ENCODE results near the gene DIS3L2.
"Not testable (repeated sequence)": the region's sequence is repeated elsewhere in the genome, so short reads cannot be mapped to it uniquely, and the experiment has no call there.

The DIS3L2 gene

DNA sequence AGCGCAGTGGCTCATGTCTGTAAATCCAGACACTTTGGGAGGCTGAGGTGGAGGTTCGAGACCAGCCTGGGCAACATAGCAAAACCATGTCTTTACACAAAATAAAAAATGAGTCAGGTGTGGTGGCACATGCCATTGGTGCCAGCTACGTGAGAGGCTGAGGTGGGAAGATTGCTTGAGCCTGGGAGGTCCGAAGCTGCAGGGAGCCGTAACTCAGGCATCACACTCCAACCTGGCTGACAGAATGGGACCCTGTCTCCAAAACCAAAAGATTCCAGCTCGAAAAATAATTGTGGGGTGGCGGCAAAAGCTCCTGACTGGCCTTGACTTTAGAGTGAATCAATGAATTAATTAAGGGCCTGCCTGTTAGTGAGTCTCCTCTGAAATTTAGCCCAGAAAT is 415.8 kb downstream of the DIS3L2 start:
- no peak for DNase-seq

- no peak for DNase-seq
These were observed 416.6 kb downstream of the DIS3L2 start for GRCh38 chr2:232377841-232378734.

- not testable (repeated sequence) for DNase-seq
These were observed 417.2 kb downstream of the DIS3L2 start, which contains the start of gene ALPP for GRCh38 chr2:232378735-232379151. Gene ALPP (plus strand): TSS chr2:232378751. CDS start chr2:232378803, 52 bp downstream.

GRCh38 chr2:232379610-232380590 is 418.4 kb downstream of the DIS3L2 start:
- not testable (repeated sequence) for DNase-seq

DNA sequence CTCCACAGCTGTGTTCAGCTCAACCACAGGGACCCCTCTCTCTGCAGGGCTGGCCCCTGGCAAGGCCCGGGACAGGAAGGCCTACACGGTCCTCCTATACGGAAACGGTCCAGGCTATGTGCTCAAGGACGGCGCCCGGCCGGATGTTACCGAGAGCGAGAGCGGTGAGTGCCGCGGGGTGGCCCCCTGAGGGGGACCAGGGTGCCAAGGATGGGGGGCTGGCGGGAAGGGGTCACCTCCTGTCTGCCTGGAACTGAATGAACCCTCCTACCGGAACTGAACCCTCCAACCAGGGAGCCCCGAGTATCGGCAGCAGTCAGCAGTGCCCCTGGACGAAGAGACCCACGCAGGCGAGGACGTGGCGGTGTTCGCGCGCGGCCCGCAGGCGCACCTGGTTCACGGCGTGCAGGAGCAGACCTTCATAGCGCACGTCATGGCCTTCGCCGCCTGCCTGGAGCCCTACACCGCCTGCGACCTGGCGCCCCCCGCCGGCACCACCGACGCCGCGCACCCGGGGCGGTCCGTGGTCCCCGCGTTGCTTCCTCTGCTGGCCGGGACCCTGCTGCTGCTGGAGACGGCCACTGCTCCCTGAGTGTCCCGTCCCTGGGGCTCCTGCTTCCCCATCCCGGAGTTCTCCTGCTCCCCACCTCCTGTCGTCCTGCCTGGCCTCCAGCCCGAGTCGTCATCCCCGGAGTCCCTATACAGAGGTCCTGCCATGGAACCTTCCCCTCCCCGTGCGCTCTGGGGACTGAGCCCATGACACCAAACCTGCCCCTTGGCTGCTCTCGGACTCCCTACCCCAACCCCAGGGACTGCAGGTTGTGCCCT is 419.9 kb downstream of the DIS3L2 start:
- DNase-seq: not testable (repeated sequence)

DNA sequence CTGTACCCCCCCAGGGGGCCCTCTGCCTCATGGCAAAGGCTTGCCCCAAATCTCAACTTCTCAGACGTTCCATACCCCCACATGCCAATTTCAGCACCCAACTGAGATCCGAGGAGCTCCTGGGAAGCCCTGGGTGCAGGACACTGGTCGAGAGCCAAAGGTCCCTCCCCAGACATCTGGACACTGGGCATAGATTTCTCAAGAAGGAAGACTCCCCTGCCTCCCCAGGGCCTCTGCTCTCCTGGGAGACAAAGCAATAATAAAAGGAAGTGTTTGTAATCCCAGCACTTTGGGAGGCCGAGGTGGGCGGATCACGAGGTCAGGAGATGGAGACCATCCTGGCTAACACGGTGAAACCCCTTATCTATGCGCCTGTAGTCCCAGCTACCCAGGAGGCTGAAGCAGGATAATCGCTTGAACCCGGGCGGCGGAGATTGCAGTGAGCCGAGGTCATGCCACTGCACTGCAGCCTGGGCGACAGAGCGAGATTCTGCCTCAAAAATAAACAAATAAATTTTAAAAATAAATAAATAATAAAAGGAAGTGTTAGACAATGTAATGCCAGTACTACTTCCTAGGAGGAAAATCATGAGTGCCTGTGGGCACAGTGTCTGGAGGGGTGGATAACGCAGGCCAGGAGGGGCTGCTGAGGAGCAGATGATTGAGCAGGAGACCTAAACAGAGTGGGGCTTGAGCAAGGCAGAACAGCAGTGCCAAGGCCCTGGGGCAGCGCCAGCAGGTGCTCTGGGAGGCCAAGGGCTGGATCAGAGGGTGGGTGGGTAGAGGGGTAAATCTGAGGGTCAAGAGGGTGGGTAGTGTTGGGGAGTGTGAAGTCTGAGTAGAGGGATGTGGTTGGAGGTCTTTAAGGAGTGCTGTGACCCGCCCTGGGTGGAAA is 421.1 kb downstream of the DIS3L2 start:
- DNase-seq: no peak

DNA sequence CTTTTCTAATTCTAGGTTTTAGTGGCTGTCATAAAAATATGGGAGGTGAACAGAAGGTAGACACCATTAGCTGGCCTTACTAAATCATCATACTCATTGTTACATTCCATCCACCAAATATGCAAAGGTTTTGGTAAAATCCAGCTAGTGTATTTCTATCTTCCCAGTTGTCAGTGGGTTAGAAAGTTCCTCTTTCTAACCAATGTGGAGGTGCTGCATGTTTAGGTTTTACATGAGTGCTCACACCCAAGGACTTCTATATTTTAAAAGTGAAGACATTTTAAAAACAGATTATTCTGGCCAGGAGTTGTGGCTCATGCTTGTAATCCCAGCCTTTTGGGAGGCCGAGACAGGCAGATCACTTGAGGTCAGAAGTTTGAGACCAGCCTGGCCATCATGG is 423.0 kb downstream of the DIS3L2 start:
- DNase-seq: no peak

- not testable (repeated sequence) for DNase-seq
These were observed 423.5 kb downstream of the DIS3L2 start for GRCh38 chr2:232385058-232385457.

DNA sequence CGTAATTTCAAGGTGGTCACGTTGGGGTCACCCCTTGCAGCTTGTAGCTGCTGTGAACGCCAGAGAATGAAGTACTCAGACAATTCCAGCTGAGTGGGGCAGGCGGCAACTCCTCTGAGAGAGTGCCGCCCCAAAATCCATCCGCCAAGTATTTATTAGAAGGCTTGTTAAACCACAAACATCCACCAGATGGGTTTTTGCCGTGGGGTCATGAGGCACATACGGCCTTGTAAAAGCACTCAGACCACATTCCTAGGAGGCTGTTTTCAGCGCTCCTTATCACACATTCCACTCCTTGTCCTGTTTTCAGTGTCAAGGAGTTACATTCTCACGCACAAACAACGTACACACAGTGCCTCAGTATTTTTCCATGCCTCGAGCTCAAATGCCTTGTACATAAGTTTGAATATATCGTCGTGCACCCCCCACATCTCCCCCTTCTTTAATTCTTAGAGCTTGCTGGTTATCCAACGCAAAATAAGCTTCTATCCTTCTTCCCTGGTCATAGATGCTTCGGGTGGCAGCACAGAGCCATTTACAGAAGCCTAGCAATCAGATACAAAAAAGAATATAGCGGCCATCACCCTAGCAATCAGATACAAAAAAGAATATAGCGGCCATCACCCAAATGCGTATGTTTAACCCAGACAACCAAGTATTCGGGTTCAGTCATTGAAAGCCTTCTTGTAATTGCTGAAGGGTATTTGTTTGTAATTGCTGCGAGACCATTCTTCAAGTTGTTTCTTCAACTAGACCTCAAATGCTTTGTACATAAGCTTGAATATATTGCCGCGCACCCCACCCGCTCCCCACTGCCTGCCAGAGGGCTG is 424.4 kb downstream of the DIS3L2 start:
- no peak for DNase-seq

DNA sequence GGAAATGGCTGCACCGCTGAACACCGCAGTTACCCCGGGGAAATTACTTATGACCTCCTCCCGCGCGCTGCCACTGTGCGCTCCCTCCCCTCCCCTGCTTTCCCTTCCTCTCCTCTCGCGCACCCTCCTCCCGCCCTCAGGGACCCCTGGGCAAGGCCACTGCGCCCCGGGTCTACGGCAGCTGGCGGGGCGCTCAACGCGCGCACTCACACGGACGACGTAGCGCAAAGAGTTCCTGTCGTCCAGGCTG is 424.9 kb downstream of the DIS3L2 start:
- DNase-seq: no peak
